ENCODE measurements around the gene NDUFS6. TPM values are rescaled to one million over a fixed set of nuclear protein-coding genes. Genes with fewer than 3 reads are reported as not detected.

The NDUFS6 gene
- total RNA-seq, 1 donor from 2014 or later = 31.0 TPM

DNA sequence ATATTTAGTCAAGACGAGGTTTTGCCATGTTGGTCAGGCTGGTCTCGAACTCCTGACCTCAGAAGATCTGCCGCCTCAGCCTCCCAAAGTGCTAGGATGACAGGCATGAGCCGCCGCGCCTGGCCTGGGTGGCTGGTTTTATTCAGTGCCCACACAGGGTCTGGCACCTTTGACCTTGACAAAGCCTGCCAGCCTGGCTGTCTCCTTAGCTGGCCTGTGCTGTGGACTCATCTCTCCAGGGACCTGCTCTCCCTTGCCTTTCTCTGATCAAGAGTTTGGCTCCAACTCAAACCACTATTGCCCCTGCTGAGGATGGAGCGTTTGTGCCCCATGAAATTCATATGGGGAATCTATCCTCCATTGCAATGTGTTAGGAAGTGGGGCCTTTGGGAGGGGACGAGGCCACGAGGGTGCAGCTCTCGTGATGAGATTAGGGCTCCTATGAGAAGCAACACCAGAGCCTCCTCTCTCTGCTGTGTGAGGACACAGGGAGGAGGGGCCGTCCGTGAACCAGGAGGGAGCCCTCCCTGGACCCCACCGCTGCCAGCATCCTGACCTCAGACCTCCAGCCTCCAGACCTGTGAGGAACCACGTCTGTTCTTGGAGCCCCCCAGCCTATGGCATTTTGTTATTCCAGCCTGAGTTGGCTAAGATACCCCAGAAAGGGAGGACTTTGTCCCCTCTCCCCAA, 46.5 kb upstream of the NDUFS6 start:
- Mint-ChIP-seq H3K27ac (ENCODE audit: unreplicated experiment) (no peak overlapping the region), H3K36me3 (ENCODE audit: low read depth, unreplicated experiment) (no peaks in the 10 kb centered on the region), H3K4me1 (ENCODE audit: unreplicated experiment) (peaks cover 9% of the 10 kb centered on the region), H3K9me3 (ENCODE audit: unreplicated experiment) (no peaks in the 10 kb centered on the region), H3K27me3 (ENCODE audit: unreplicated experiment) (peaks cover 2% of the 10 kb centered on the region), H3K4me3 (ENCODE audit: unreplicated experiment) (no peak overlapping the region)
- no peak for DNase-seq (ENCODE audit: low spot score)
- TF ChIP-seq, protein P1, sequence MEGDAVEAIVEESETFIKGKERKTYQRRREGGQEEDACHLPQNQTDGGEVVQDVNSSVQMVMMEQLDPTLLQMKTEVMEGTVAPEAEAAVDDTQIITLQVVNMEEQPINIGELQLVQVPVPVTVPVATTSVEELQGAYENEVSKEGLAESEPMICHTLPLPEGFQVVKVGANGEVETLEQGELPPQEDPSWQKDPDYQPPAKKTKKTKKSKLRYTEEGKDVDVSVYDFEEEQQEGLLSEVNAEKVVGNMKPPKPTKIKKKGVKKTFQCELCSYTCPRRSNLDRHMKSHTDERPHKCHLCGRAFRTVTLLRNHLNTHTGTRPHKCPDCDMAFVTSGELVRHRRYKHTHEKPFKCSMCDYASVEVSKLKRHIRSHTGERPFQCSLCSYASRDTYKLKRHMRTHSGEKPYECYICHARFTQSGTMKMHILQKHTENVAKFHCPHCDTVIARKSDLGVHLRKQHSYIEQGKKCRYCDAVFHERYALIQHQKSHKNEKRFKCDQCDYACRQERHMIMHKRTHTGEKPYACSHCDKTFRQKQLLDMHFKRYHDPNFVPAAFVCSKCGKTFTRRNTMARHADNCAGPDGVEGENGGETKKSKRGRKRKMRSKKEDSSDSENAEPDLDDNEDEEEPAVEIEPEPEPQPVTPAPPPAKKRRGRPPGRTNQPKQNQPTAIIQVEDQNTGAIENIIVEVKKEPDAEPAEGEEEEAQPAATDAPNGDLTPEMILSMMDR (IDR thresholded peaks at IDR 0.05; ENCODE audit: unreplicated experiment) = no peak

DNA sequence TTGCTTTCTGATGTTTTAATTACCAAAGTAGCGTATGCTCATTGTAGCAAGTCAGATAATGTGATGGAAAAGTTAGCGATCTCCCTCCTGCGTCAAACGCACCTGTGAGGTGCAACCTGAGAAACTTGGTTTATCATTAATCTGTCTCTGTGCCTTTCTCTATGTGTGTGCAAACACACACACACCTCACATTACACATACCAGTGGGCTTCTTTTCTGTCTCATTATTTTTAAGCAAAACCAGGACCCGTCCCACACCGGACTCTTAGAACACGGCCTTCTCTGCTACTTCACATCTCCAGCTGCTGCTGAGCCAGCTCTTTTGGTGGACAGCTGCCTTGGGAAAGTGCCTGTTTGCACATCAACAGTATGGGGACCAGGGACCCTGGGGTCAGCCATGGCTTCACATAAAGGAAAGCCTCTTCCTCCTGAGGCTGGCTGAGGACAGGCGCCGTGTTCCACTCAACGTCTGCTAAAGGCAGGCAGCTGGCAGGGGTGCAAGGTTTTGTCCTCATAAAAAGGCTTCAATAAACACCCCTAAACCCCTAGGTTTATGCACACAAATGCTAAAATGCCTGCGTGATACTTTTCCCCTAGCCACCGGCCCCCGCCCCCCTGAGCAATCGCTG, 45.8 kb upstream of the NDUFS6 start:
- no peaks in the 10 kb centered on the region for H3K9me3 Mint-ChIP-seq (ENCODE audit: unreplicated experiment)

DNA sequence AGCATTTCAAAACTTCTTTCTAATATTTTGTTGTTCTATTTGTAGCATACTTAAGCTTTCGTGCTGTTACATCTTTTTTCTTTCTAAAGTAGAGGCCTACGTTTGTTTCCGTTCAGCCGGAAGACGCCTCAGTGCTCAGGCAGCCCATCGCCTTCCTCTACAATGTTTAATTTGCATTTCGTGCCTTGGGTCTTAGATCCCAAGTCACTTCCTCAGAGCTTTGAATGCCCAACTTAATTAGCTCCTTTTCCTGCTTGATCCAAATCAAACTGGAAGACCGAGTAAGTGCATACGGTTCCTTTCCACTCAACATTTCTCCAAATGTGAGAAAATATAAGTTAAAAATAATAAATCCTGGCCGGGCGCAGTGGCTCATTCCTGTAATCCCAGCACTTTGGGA, 44.7 kb upstream of the NDUFS6 start:
- no peaks in the 10 kb centered on the region for H3K36me3 Mint-ChIP-seq (ENCODE audit: low read depth, unreplicated experiment)
- TF ChIP-seq, protein P1 (IDR thresholded peaks at IDR 0.05; ENCODE audit: unreplicated experiment) = no peak
- H3K4me1 Mint-ChIP-seq (ENCODE audit: unreplicated experiment) = peaks cover 9% of the 10 kb centered on the region
- no peak for DNase-seq (ENCODE audit: low spot score)
- no peak overlapping the region for H3K4me3 Mint-ChIP-seq (ENCODE audit: unreplicated experiment)
- no peak overlapping the region for H3K27ac Mint-ChIP-seq (ENCODE audit: unreplicated experiment)
- H3K27me3 Mint-ChIP-seq (ENCODE audit: unreplicated experiment) = peaks cover 1% of the 10 kb centered on the region
- no peaks in the 10 kb centered on the region for H3K9me3 Mint-ChIP-seq (ENCODE audit: unreplicated experiment)

More for the DNA sequence above, 45.8 kb upstream of the NDUFS6 start:
- H3K27me3 Mint-ChIP-seq (ENCODE audit: unreplicated experiment) = peaks cover under 1% of the 10 kb centered on the region
- H3K36me3 Mint-ChIP-seq (ENCODE audit: low read depth, unreplicated experiment) = no peaks in the 10 kb centered on the region
- H3K4me1 Mint-ChIP-seq (ENCODE audit: unreplicated experiment) = peaks cover 9% of the 10 kb centered on the region
- no peak for DNase-seq (ENCODE audit: low spot score)
- no peak overlapping the region for H3K27ac Mint-ChIP-seq (ENCODE audit: unreplicated experiment)
- TF ChIP-seq, protein P1 (IDR thresholded peaks at IDR 0.05; ENCODE audit: unreplicated experiment) = no peak
- H3K4me3 Mint-ChIP-seq (ENCODE audit: unreplicated experiment) = no peak overlapping the region

DNA sequence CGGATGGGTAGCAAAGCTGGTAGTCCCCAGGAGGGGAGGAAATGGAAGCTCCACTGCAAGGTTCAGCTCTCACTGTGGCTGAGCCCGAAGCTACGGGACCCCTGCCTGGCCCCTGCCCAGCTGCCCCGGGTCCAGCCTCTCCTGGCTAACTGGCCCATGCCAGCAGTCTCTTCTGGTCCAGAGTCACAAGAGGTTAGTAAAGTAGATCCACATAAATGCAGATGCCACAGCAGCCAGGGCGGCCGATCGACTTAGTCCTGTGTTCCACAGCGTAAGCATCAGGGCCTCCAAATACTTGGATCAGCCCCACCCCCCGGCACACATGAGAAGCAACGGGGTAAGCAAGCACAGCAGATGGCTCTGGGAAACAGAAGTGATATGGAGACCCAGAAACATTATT, 43.7 kb upstream of the NDUFS6 start:
- Mint-ChIP-seq H3K27ac (ENCODE audit: unreplicated experiment) (no peak overlapping the region), H3K4me3 (ENCODE audit: unreplicated experiment) (no peak overlapping the region), H3K27me3 (ENCODE audit: unreplicated experiment) (peaks cover 1% of the 10 kb centered on the region), H3K4me1 (ENCODE audit: unreplicated experiment) (peaks cover 9% of the 10 kb centered on the region), H3K36me3 (ENCODE audit: low read depth, unreplicated experiment) (no peaks in the 10 kb centered on the region), H3K9me3 (ENCODE audit: unreplicated experiment) (no peaks in the 10 kb centered on the region)
- no peak for DNase-seq (ENCODE audit: low spot score)
- TF ChIP-seq, protein P1 (IDR thresholded peaks at IDR 0.05; ENCODE audit: unreplicated experiment) = no peak

DNA sequence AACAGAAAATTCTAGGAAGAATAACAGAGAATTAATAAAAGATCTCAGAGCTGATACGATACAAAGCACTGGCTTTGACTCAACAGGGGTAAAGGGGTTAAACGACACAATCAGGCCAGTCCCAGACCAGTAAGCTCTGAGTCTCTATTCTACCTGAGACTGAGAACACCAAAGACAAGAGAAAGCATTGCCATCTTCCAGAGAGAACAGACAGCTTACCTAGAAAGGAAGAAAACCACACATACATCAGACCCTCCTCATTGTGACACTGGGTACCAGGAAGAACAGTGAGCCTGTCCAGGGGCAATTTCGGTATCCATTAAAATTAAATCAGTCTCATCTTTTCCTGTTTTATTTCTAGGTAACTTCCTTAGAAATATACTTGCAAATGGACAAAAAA, 42.6 kb upstream of the NDUFS6 start:
- TF ChIP-seq, protein P1 (IDR thresholded peaks at IDR 0.05; ENCODE audit: unreplicated experiment) = no peak
- no peaks in the 10 kb centered on the region for H3K9me3 Mint-ChIP-seq (ENCODE audit: unreplicated experiment)
- H3K27me3 Mint-ChIP-seq (ENCODE audit: unreplicated experiment) = peaks cover 1% of the 10 kb centered on the region
- peaks cover 9% of the 10 kb centered on the region for H3K4me1 Mint-ChIP-seq (ENCODE audit: unreplicated experiment)
- H3K27ac Mint-ChIP-seq (ENCODE audit: unreplicated experiment) = no peak overlapping the region
- no peaks in the 10 kb centered on the region for H3K36me3 Mint-ChIP-seq (ENCODE audit: low read depth, unreplicated experiment)
- H3K4me3 Mint-ChIP-seq (ENCODE audit: unreplicated experiment) = no peak overlapping the region
- DNase-seq (ENCODE audit: low spot score) = no peak

All from endothelial cell (in vitro differentiated cells).